K562 (cell line): ENCODE data around the gene TPM4. TPM values are rescaled to one million over a fixed set of nuclear protein-coding genes. Genes with fewer than 3 reads are reported as not detected.
A peak's percentile ranks its signal among the peaks of the same experiment; 100 is the strongest.

Experiments
- CLOCK ChIP-seq: fragments of 250-450 bp; sonication (Bioruptor Pico); IDR thresholded peaks from 2 replicates; pipeline ENCODE4 v1.4.0; 2020; ENCODE audit warnings: mild to moderate bottlenecking, moderate library complexity, borderline replicate concordance
- EP300 ChIP-seq: IDR thresholded peaks from 2 replicates; pipeline ENCODE4 v1.6.1; 2012; ENCODE audit warnings: low read length, improper control_type of control experiment
- ESRRB ChIP-seq: fragments of 250-450 bp; sonication (Bioruptor Pico); IDR thresholded peaks from 2 replicates; pipeline ENCODE4 v1.5.0; 2020; ENCODE audit warnings: mild to moderate bottlenecking, moderate library complexity, borderline replicate concordance
- HEY1 ChIP-seq: fragments of 250-450 bp; sonication (Bioruptor Pico); IDR thresholded peaks from 2 replicates; pipeline ENCODE4 v1.5.0; 2020; ENCODE audit warnings: mild to moderate bottlenecking, moderate library complexity, borderline replicate concordance
- HSF4 ChIP-seq: fragments of 250-450 bp; sonication (Bioruptor Pico); IDR thresholded peaks from 2 replicates; pipeline ENCODE4 v2.1.2; 2022; ENCODE audit warnings: mild to moderate bottlenecking, moderate library complexity, borderline replicate concordance
- JUNB ChIP-seq: fragments of 450-650 bp; formaldehyde crosslinking; conservative IDR thresholded peaks from 2 replicates; pipeline ENCODE4 v1.4.0; 2020; ENCODE audit warnings: mild to moderate bottlenecking
- NFATC3 ChIP-seq: fragments of 450-650 bp; IDR thresholded peaks from 2 replicates; pipeline ENCODE4 v1.6.1; 2017; ENCODE audit warnings: mild to moderate bottlenecking
- NR2C1 ChIP-seq, 2 experiments: fragments of 450-650 bp; IDR thresholded peaks; 2 replicates each; pipeline ENCODE4 v1.6.1; 2017; ENCODE audit warnings: mild to moderate bottlenecking in 2 of 2, antibody characterized with exemption in 1 of 2, inconsistent platforms in 1 of 2, missing compliant biosample characterization in 1 of 2, missing genetic modification characterization in 1 of 2
- RBM22 ChIP-seq: fragments of 200-400 bp; formaldehyde crosslinking; IDR thresholded peaks from 2 replicates; pipeline ENCODE4 v1.6.1; 2018; ENCODE audit warnings: low read length, low read depth; ENCODE audit not compliant: poor library complexity, severe bottlenecking
- SRSF3 ChIP-seq: fragments of 200-400 bp; formaldehyde crosslinking; IDR thresholded peaks from 2 replicates; pipeline ENCODE4 v1.6.1; 2016; ENCODE audit warnings: mild to moderate bottlenecking, low read length, moderate library complexity; ENCODE audit not compliant: insufficient read depth
- SRSF9 ChIP-seq: fragments of 200-400 bp; formaldehyde crosslinking; IDR thresholded peaks from 2 replicates; pipeline ENCODE4 v1.6.1; 2017; ENCODE audit warnings: low read depth, low read length, borderline replicate concordance
- STAT5B ChIP-seq: fragments of 250-450 bp; sonication (Bioruptor Pico); IDR thresholded peaks from 2 replicates; pipeline ENCODE4 v1.8.0; 2021; ENCODE audit warnings: mild to moderate bottlenecking, inconsistent platforms
- TAF1 ChIP-seq: IDR thresholded peaks from 2 replicates; pipeline ENCODE4 v1.6.1; 2011; ENCODE audit warnings: mild to moderate bottlenecking, low read length, moderate library complexity; ENCODE audit not compliant: insufficient read depth, control insufficient read depth, severe bottlenecking; ENCODE audit errors: extremely low read depth
- TARDBP ChIP-seq: fragments of 450-650 bp; IDR thresholded peaks from 2 replicates; pipeline ENCODE4 v1.6.1; 2016
- TRIM25 ChIP-seq: fragments of 450-650 bp; IDR thresholded peaks from 2 replicates; pipeline ENCODE4 v1.7.0; 2016; ENCODE audit warnings: borderline replicate concordance
- ZFP1 ChIP-seq: fragments of 450-650 bp; formaldehyde crosslinking; IDR thresholded peaks from 2 replicates; pipeline ENCODE4 v1.4.0; 2020; ENCODE audit warnings: mild to moderate bottlenecking, mixed read lengths
- ZNF121 ChIP-seq: sonication (generic); formaldehyde crosslinking; conservative IDR thresholded peaks from 2 replicates; pipeline ENCODE4 v1.8.0; 2022; ENCODE audit warnings: missing genetic modification reagents
- ZNF280B ChIP-seq: fragments of 250-450 bp; sonication (Bioruptor Pico); IDR thresholded peaks from 2 replicates; pipeline ENCODE4 v1.5.1; 2021; ENCODE audit warnings: mild to moderate bottlenecking
- ZNF3 ChIP-seq: fragments of 250-450 bp; sonication (Bioruptor Pico); IDR thresholded peaks from 2 replicates; pipeline ENCODE4 v1.5.0; 2021; ENCODE audit warnings: mild to moderate bottlenecking, moderate library complexity
- ZNF778 ChIP-seq: fragments of 450-650 bp; formaldehyde crosslinking; IDR thresholded peaks from 2 replicates; pipeline ENCODE4 v1.4.0; 2020; ENCODE audit warnings: mild to moderate bottlenecking, moderate library complexity
- polyA plus RNA-seq, 8 experiments: library from polyadenylated mRNA; depleted of rRNA in 4 of 8; stranded (reverse) in 5 of 8; unstranded in 3 of 8; fragments of >200 nt; fragmentation: Nextera tagmentation in 2 of 8; fragmentation: Illumina TruSeq in 1 of 8; extraction: Ambion mirVana in 2 of 8; extraction: Trizol in 1 of 8; gene quantifications; 2 replicates each; pipeline versions ENCODE4 v1.2.1 to v1.2.3, GENCODE V29; 2011 to 2014; ENCODE audit warnings: inconsistent platforms in 1 of 8, missing spikeins in 1 of 8
- total RNA-seq, 7 experiments: library from RNA; depleted of rRNA in 6 of 7; stranded (reverse); fragments of >200 nt in 6 of 7; fragmentation: Illumina TruSeq in 2 of 7; extraction: Trizol in 2 of 7; gene quantifications; 2 replicates each; pipeline versions ENCODE4 v1.2.1 to v1.2.3, GENCODE V29; 2011 to 2021; ENCODE audit warnings: low replicate concordance in 1 of 7
- TF ChIP-seq, protein P1 (sequence below): fragments of 250-450 bp; sonication (Bioruptor Pico); IDR thresholded peaks from 2 replicates; pipeline ENCODE4 v1.8.0; 2021; ENCODE audit warnings: moderate library complexity, mild to moderate bottlenecking, inconsistent platforms

The TPM4 gene
- total and polyA plus RNA-seq, 9 of the 15 experiments (the other 6 are each of a cell fraction or from before 2014, with no cell fraction given): 28.1 to 111 (median 77.4) TPM

DNA sequence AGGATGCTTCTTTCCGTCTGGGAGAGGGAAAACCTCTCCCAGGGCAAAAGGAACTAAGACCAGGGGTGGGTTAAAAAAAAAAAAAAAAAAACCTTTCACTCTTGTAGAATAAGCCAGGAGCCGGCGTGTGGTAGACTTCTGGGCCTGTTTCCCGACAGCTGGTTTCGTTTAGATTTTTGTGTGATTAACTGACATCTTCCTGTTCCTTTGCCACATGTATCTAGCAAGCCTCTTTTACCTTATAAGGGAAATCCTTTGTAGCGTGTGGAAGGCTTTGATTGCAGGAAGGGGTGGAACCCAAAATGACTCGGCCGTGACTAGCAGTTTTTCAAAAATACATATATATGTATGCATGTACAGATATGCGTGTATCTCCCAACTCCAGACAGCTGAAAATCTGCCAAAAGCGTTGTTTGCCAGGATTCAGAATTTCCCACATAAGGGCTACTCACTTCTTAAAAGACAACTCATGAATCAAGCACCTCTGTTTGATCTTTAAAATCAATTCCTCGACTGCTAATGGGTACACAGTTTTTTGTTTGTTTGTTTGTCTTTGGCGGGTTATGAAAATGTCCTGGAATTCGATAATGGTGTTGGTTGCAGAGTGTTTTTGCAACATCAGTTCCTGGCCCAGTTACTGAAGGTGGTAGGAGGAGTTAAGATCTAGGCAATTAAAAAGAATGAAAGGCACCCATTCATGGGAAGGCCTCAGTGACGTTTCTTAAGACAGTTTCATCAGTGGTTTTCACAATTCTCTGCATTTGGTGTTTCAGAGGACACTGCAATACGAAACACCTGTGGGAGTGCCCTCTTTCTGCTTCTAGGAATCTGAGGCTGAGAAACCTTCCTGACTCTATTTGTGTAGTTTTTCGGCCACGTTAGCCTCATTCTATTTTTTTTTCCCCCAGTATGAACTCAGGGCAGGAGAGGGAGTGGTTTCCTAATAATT, 2.7 kb downstream of the TPM4 start (continued):
- TF ChIP-seq SRSF9 (no peak), TARDBP (no peak), HEY1 (CRISPR knock-in tag) (no peak), TAF1 (peak; percentile 7), STAT5B (no peak), HSF4 (CRISPR knock-in tag) (no peak), TRIM25 (no peak), ZNF778 (CRISPR knock-in tag) (no peak), SRSF3 (no peak), JUNB (CRISPR knock-in tag) (no peak), RBM22 (no peak), NR2C1 (IDR thresholded peaks at IDR 0.05) (no peak), NR2C1 (tag; IDR thresholded peaks at IDR 0.05) (no peak), ZFP1 (CRISPR knock-in tag) (no peak), NFATC3 (peak; percentile 85; the same call in 1 of the 2 replicates), CLOCK (CRISPR knock-in tag) (no peak), EP300 (peak; percentile 98), ESRRB (no peak), ZNF121 (CRISPR knock-in tag) (no peak), ZNF3 (CRISPR knock-in tag) (no peak), ZNF280B (CRISPR knock-in tag) (no peak)
- TF ChIP-seq, protein P1, sequence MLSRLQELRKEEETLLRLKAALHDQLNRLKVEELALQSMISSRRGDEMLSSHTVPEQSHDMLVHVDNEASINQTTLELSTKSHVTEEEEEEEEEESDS (CRISPR knock-in tag): no peak
